Activated CD4-positive, alpha-beta T cell treated with anti-CD3 and anti-CD28 coated beads, Interleukin-2, amount 10 ng/mL, durations not matched to agents 24 days and 14 days (primary cell): ENCODE results near the gene ABCB10. TPM values are rescaled to one million over a fixed set of nuclear protein-coding genes. Genes with fewer than 3 reads are reported as not detected.
A peak's percentile ranks its signal among the peaks of the same experiment; 100 is the strongest.
"Not testable (repeated sequence)": the region's sequence is repeated elsewhere in the genome, so short reads cannot be mapped to it uniquely, and the experiment has no call there.

Experiments
- DNase-seq: peaks from one replicate; pipeline ENCODE4 v3.0.0; 2022
- H3K27ac Mint-ChIP-seq: one replicate; pipeline ENCODE4 v1.8.0; 2022; ENCODE audit warnings: mild to moderate bottlenecking, mixed read lengths
- H3K27me3 Mint-ChIP-seq: one replicate; pipeline ENCODE4 v1.8.0; 2022; ENCODE audit warnings: mixed read lengths
- H3K36me3 Mint-ChIP-seq: one replicate; pipeline ENCODE4 v1.8.0; 2022; ENCODE audit warnings: low read depth, mild to moderate bottlenecking, mixed read lengths
- H3K4me1 Mint-ChIP-seq: one replicate; pipeline ENCODE4 v1.8.0; 2021; ENCODE audit warnings: mixed read lengths
- H3K4me3 Mint-ChIP-seq: one replicate; pipeline ENCODE4 v1.8.0; 2022; ENCODE audit warnings: mild to moderate bottlenecking, moderate library complexity, mixed read lengths
- H3K9me3 Mint-ChIP-seq: one replicate; pipeline ENCODE4 v1.8.0; 2021; ENCODE audit warnings: mixed read lengths
- intact Hi-C: fragments of 100-400 bp; cut with micrococcal nuclease; formaldehyde crosslinking; loops from one replicate; pipeline ENCODE4 v1.15.1; 2023
- total RNA-seq: library from RNA; stranded (reverse); gene quantifications from 2 replicates; pipeline ENCODE4 v1.2.3, GENCODE V29; 2022

Gene ABCB10
- total RNA-seq, 1 donor from 2014 or later = 49.7 TPM

DNA sequence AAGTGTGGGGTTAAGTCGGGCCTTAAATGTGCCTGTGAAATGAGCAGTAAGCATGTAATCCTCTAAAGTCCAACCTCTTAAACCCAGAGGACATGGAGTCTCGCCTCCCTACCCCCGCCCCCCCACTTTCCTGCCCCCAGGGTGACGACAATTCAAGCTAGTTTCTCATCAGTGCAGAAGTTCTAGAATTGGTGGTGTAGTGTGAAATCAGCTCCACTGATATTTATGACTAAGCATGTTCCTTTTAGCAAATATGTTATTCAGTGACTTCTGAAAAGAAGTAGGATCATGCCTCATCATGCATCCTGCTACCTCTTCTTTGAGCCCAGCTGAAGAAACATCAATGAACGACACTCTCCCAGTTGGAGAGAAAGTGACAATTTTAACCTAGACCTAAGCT is 2.6 kb upstream of the ABCB10 start:
- Mint-ChIP-seq H3K9me3 (no peaks in the 10 kb centered on the region), H3K36me3 (peaks cover 2% of the 10 kb centered on the region), H3K4me3 (no peak overlapping the region), H3K4me1 (peaks cover 16% of the 10 kb centered on the region), H3K27me3 (no peaks in the 10 kb centered on the region), H3K27ac (no peak overlapping the region)
- DNase-seq = no peak
- intact Hi-C loops = no loop called here

DNA sequence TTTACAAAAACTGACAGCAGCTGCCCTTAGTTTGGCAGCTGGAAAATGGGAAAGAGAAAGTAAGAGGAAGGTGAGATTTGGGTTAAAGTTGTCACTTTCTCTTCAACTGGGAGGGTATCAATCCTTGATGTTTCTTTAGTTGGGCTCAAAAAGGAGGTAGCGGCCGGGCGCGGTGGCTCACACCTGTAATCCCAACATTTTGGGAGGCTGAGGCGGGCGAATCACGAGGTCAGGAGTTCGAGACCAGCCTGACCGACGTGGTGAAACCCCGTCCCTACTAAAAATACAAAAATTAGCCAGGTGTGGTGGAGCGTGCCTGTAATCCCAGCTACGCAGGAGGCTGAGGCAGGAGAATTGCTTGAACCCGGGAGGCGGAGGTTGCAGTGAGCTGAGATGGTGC is 1.6 kb upstream of the ABCB10 start:
- H3K27me3 Mint-ChIP-seq, H3K27ac Mint-ChIP-seq, DNase-seq, H3K4me3 Mint-ChIP-seq, intact Hi-C loops, H3K36me3 Mint-ChIP-seq, H3K9me3 Mint-ChIP-seq: not testable (repeated sequence)
- H3K4me1 Mint-ChIP-seq = peaks cover 19% of the 10 kb centered on the region

DNA sequence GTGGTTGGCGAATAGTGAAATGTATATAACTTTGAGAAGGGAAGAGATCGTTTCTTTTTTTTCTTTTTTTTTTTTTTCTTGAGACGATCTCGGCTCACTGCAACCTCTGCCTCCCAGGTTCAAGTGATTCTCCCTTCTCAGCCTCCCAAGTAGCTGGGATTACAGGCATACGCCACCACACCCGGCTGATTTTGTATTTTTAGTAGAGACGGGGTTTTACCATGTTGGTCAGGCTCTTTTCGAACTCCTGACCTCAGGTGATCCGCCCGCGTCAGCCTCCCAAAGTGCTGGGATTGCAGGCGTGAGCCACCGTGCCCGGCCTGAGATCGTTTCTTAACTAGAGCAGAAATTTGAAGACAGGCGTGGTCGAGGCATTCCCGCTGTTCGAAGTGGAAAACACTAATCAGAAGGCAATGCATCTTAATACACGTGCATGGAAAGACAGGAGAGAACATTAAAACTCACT is 862 bp upstream of the ABCB10 start:
- H3K27me3 Mint-ChIP-seq, DNase-seq, H3K36me3 Mint-ChIP-seq, H3K9me3 Mint-ChIP-seq: not testable (repeated sequence)
- H3K4me1 Mint-ChIP-seq = peaks cover 24% of the 10 kb centered on the region
- peak overlapping the region; percentile 79 for H3K27ac Mint-ChIP-seq
- H3K4me3 Mint-ChIP-seq = peak overlapping the region; percentile 86
- intact Hi-C loops = loop anchor here (1.0 to 5.0 kb wide), 8 partner anchors 17 to 1097 kb away; partner anchors contain the start of genes CCSAP, GALNT2, NUP133 and TAF5L

DNA sequence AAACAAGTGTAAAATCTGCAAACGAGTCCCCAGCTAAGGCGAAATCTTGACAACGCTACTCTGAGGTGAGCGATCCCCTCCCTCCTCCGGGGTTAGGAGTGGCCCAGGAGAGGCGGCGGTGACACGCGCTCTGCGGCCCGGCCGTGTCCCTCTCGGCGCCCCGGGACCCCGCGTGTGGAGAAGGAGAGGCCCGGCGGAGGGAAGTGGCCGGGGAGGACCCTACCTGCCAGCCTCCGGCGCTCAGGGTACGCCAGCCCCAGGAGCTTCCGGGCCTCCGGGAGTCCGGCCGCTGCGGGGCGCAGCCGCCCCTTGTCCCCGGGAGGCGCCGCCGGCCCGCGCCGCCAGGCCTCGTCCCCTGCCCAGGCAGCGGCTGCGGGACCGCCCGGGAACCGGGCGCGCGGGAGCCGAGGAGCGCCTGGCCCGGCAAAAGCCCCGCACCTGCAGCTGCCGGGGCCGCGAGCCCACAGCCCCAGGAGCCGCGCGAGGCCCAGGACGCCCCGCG is 543 bp downstream of the ABCB10 start:
- peaks cover 12% of the 10 kb centered on the region for H3K36me3 Mint-ChIP-seq
- peak; percentile 84 for DNase-seq
- H3K4me3 Mint-ChIP-seq = peak overlapping the region; percentile 90
- no peaks in the 10 kb centered on the region for H3K27me3 Mint-ChIP-seq
- no peaks in the 10 kb centered on the region for H3K9me3 Mint-ChIP-seq
- intact Hi-C loops = loop anchor here (2.0 to 5.0 kb wide), 7 partner anchors 15 to 1096 kb away; partner anchors contain the start of genes CCSAP, GALNT2 and NUP133
- peak overlapping the region; percentile 92 for H3K27ac Mint-ChIP-seq
- H3K4me1 Mint-ChIP-seq = peaks cover 28% of the 10 kb centered on the region

DNA sequence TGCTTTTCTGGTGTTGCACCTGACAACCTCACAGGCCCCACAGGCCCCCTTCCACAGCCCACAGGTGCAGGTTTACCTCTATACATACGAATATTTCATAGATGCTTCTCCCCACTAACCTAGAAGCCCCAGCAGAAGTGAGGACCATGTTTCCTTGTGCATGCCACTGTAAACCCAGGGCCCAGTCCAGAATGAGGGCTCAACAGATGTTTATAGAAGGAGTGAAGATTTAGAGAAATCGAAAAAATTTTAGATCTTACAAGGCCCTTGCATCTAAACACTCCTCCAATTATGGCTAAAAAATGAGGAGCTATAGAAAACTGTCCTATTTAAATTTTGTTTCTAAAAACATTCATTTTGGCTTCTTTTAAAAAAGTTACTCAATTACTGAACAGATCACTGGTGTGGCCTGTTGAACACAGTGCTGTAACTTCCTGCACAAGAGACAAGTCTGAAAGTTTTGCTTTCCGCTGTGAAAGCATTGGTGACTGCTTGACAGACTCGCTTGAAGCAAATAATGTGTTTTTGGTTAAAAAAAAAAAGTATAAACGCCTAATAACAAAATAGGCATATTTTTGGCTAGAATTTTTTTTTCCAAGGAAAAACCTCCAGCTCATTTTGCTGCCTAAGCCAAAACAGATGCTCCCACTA is 1.2 kb downstream of the ABCB10 start:
- H3K4me1 Mint-ChIP-seq = peaks cover 31% of the 10 kb centered on the region
- H3K4me3 Mint-ChIP-seq = peak overlapping the region; percentile 90
- DNase-seq = peak; percentile 75
- H3K27me3 Mint-ChIP-seq = no peaks in the 10 kb centered on the region
- no peaks in the 10 kb centered on the region for H3K9me3 Mint-ChIP-seq
- H3K36me3 Mint-ChIP-seq = peaks cover 12% of the 10 kb centered on the region
- peak overlapping the region; percentile 92 for H3K27ac Mint-ChIP-seq
- intact Hi-C loops = loop anchor here (5.0 kb wide), 2 partner anchors 750 to 1095 kb away; no protein-coding TSS in a partner anchor

DNA sequence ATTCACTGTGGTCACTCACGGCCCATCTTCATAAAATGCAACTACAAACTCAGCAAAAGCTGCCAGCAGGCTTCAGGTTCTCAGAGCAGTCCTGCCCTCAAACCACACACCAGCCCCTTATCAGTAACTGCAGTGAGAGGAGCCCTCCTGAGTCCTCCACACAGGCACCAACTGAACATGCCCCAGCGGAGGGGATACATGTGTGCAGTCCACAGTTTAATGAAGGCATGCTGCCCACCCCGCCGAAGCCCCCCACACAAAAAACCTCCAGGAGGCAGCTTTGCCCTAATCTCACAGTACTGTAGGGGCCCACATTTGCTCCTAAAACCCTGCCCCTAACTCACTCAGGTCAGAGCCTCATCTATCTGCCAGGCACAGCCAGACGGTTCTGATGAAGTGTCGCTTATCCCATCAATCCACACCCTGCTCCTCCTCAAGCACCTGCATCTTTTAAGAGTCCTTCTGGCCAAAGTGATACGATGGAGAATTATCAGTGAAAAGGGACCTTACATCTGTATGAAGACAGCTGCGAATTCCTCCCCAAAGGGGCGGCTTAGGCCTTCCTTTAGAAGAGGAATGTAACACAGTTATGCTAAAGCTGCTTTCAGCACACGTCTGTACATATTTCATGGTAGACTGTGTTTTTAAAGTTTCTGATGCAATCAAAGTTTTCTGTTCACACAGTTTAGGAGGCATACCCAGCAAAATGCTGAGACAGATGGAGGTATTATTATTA is 3.5 kb downstream of the ABCB10 start:
- H3K27me3 Mint-ChIP-seq = no peaks in the 10 kb centered on the region
- H3K9me3 Mint-ChIP-seq = no peaks in the 10 kb centered on the region
- peaks cover 33% of the 10 kb centered on the region for H3K4me1 Mint-ChIP-seq
- H3K27ac Mint-ChIP-seq = peak overlapping the region; percentile 28
- H3K36me3 Mint-ChIP-seq = peaks cover 14% of the 10 kb centered on the region
- H3K4me3 Mint-ChIP-seq = peak overlapping the region; percentile 33
- no peak for DNase-seq
- intact Hi-C loops = loop anchor here (5.0 kb wide), 2 partner anchors 752 to 1093 kb away; no protein-coding TSS in a partner anchor

DNA sequence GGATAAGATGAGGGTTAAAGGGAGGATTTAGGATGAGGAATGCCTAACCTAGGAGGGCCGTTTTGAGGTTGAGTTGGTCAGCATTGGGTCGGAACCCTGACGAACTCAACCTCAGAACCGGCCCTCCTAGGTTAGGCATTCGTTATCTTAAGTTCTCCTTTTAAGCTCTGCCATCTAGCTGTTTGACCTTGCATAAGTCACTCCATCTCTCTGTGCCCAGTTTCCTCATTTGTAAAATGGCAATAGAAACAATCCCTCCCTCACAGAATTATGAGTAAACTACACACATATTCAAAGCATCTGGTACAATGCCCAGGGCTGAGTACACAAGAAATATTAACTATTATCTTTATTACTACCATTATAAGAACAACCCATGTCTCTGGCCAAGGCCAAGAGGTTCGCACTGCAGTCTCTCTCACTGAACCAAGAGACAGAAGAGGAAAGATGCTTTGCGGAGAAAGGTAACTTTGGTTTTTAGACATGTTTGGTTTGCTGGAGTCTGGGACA is 4.8 kb downstream of the ABCB10 start:
- Mint-ChIP-seq H3K27me3 (no peaks in the 10 kb centered on the region), H3K4me3 (no peak overlapping the region), H3K4me1 (peaks cover 30% of the 10 kb centered on the region), H3K9me3 (no peaks in the 10 kb centered on the region), H3K27ac (no peak overlapping the region), H3K36me3 (peaks cover 18% of the 10 kb centered on the region)
- DNase-seq = no peak
- intact Hi-C loops = no loop called here

DNA sequence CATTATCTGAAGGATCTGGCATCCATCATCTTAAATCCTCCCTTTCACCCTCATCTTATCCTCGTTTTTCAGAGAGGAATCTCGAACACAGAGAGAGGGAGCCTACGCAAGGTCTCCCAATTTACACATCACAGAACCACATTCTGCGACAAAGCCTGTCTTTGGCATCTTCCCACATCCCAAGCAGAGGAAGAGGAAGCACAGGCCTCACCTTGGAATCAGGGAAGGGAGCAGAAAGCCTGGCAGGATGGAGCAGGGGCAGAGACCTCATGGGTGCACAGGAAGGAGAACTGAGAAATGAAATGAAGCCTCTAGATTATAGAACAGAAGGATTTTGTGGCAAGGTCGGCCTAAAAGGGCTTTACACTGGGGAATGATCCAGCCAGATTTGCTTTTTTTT is 5.8 kb downstream of the ABCB10 start:
- intact Hi-C loops = no loop called here
- peaks cover 30% of the 10 kb centered on the region for H3K4me1 Mint-ChIP-seq
- DNase-seq = no peak
- peaks cover 23% of the 10 kb centered on the region for H3K36me3 Mint-ChIP-seq
- no peaks in the 10 kb centered on the region for H3K27me3 Mint-ChIP-seq
- H3K9me3 Mint-ChIP-seq = no peaks in the 10 kb centered on the region
- peak overlapping the region; percentile 2 for H3K27ac Mint-ChIP-seq
- no peak overlapping the region for H3K4me3 Mint-ChIP-seq

DNA sequence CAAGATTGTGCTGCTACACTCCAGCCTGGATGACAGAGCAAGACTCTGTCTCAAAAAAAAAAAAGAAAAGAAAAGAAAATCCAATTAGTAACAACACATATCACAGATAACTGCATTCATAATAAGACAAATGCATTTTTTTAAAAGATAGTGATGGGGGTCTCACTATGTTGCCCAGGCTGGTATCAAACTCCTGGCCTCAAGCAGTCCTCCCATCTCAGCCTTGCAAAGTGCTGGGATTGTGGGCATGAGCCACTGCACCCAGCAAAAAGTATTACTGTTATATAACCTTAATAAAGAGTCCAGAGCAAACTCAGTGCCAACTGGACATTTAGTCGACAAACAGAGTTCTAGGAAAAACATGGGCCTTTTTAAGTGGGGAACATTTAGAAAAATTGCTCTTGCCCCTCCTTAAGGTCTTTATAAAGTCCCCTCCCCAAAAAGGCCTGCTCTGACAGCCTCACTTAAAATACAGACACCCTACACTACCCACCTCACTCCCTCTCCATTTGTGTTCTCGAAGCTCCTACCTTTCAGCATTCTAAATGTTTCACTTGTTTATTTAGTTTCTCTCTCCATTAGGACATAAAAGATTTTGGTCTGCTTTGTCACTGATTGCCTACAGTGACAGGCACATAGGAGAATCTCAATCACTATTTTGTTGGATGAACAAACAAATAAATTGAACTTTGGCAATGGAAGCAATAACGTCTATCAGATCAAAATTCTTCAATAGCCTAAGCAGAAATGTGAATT is 7.5 kb downstream of the ABCB10 start:
- DNase-seq = no peak
- intact Hi-C loops = no loop called here
- Mint-ChIP-seq H3K9me3 (no peaks in the 10 kb centered on the region), H3K36me3 (peaks cover 30% of the 10 kb centered on the region), H3K4me1 (peaks cover 17% of the 10 kb centered on the region), H3K27me3 (no peaks in the 10 kb centered on the region), H3K27ac (no peak overlapping the region), H3K4me3 (no peak overlapping the region)

DNA sequence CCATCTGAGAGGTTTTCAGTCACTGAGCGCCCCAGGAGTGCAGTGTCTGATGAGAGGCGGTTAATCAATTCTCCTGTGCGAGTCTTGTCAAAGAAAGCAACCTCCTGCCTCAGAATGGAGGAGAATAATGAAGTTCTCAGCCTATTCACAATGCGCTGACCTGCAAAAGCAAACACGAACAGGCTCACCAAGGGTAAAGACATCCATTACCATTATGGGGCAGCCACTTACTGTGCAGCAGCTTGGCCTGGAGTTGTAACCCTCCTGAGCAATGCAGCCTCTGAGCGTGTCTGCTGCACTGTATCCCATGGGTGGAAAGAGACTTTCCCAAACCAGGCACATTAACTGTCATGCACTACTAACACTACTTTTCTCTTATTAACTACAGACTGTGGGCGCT is 11.0 kb downstream of the ABCB10 start:
- peaks cover 48% of the 10 kb centered on the region for H3K36me3 Mint-ChIP-seq
- peaks cover 16% of the 10 kb centered on the region for H3K4me1 Mint-ChIP-seq
- no peak for DNase-seq
- intact Hi-C loops = no loop called here
- no peaks in the 10 kb centered on the region for H3K9me3 Mint-ChIP-seq
- no peak overlapping the region for H3K27ac Mint-ChIP-seq
- no peak overlapping the region for H3K4me3 Mint-ChIP-seq
- no peaks in the 10 kb centered on the region for H3K27me3 Mint-ChIP-seq

DNA sequence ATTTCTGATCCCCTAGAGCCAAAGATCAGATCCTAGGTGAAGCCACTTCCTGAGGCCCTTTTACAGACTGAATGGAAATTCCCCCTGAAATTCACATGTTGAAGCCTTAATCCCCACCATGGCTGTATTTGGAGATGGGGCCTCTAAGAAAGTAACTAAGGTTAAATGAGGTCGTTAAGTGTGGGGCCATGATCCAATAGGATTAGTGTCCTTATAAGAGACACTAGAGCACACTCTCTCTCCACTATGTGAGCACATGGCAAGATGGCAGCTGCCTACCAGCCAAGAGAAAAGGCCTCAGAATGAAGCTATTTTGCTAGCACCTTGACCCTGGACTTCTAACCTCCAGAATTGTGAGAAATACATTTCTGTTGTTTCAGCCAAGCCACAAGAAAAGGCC is 13.9 kb downstream of the ABCB10 start:
- peaks cover 60% of the 10 kb centered on the region for H3K36me3 Mint-ChIP-seq
- no peaks in the 10 kb centered on the region for H3K27me3 Mint-ChIP-seq
- no peak overlapping the region for H3K27ac Mint-ChIP-seq
- no peak for DNase-seq
- H3K4me3 Mint-ChIP-seq = no peak overlapping the region
- intact Hi-C loops = no loop called here
- no peaks in the 10 kb centered on the region for H3K9me3 Mint-ChIP-seq
- H3K4me1 Mint-ChIP-seq = peaks cover 24% of the 10 kb centered on the region

DNA sequence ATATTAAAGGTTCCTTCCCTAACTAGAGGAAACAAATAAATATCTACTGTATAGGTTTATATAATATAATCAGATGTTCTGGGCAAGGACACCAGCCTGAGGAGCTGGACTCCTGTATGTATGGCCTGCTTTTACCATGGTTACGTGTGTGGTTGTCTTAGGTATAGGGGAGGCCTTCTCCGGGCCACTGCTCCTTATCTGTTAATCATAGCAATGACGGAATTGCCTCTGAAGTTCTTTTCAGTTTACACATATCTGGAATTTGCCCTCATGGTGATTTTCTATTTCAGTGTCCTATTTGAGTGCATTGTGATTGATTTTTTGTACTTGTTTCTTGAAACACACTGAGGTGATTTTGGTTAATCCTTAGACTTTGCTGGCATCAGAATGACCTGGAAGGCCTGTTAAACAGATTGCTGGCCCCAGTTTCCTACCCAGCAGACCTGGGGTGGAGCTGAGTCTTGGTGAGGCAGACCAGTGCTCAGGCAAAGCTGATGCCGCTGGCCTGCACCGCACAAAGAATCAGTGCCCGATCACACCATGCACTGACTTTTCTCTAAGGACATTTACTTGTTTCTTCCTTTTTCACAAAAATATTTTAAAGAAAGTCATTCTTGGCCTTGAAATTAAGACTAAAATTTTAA is 18.5 kb downstream of the ABCB10 start:
- no peaks in the 10 kb centered on the region for H3K9me3 Mint-ChIP-seq
- intact Hi-C loops = no loop called here
- no peak overlapping the region for H3K27ac Mint-ChIP-seq
- DNase-seq = no peak
- H3K4me1 Mint-ChIP-seq = peaks cover 21% of the 10 kb centered on the region
- no peaks in the 10 kb centered on the region for H3K27me3 Mint-ChIP-seq
- no peak overlapping the region for H3K4me3 Mint-ChIP-seq
- peaks cover 71% of the 10 kb centered on the region for H3K36me3 Mint-ChIP-seq

DNA sequence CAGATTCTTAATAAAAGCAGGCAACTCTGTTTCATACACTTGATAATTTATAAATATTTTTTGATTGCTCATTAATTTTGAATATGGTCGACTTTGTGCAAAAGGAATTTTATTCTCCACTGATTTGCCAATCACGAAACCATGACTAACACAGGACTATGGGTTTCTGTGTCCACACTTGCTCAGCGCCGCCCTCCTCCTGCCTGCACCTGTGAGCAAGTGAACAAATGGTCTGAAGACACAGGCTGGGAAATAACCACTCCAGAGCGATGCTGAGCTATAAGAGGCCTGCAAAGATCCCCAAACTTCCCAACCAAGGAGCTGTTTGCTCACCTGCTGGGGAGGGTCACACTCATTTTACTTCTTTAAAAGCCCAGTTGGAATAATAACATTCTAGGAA is 19.6 kb downstream of the ABCB10 start:
- no peak for DNase-seq
- H3K4me3 Mint-ChIP-seq = no peak overlapping the region
- H3K36me3 Mint-ChIP-seq = peaks cover 64% of the 10 kb centered on the region
- H3K27me3 Mint-ChIP-seq = no peaks in the 10 kb centered on the region
- peaks cover 18% of the 10 kb centered on the region for H3K4me1 Mint-ChIP-seq
- no peaks in the 10 kb centered on the region for H3K9me3 Mint-ChIP-seq
- intact Hi-C loops = no loop called here
- H3K27ac Mint-ChIP-seq = no peak overlapping the region
